Loucy (cell line): ENCODE data around the gene RNF40.

Experiments used
- H2AFZ ChIP-seq: fragments of 200-600 bp; sonication (generic); 2 replicates; pipeline ENCODE4 v1.6.0; 2016; ENCODE audit warnings: antibody characterized with exemption, mild to moderate bottlenecking, low read length, moderate library complexity
- H3F3A ChIP-seq: fragments of 200-600 bp; 2 replicates; pipeline ENCODE4 v1.6.0; 2016; ENCODE audit warnings: antibody characterized with exemption, low read depth, mild to moderate bottlenecking
- H3K27me3 ChIP-seq: fragments of 200-600 bp; sonication (generic); 2 replicates; pipeline ENCODE4 v1.6.1; 2014; ENCODE audit warnings: low read length, mild to moderate bottlenecking; ENCODE audit not compliant: insufficient read depth, poor library complexity, severe bottlenecking
- H3K36me3 ChIP-seq: fragments of 200-600 bp; sonication (generic); 2 replicates; pipeline ENCODE4 v1.6.1; 2016; ENCODE audit warnings: low read length; ENCODE audit not compliant: insufficient read depth
- H3K4me1 ChIP-seq: fragments of 200-600 bp; sonication (generic); 2 replicates; pipeline ENCODE4 v1.5.1; 2014; ENCODE audit warnings: low read length, mild to moderate bottlenecking; ENCODE audit not compliant: insufficient read depth, poor library complexity, severe bottlenecking
- H3K4me2 ChIP-seq: fragments of 200-600 bp; sonication (generic); 2 replicates; pipeline ENCODE4 v1.6.0; 2014; ENCODE audit warnings: antibody characterized with exemption, low read length, low read depth, mild to moderate bottlenecking; ENCODE audit not compliant: poor library complexity, severe bottlenecking
- H3K4me3 ChIP-seq: fragments of 200-600 bp; sonication (generic); 2 replicates; pipeline ENCODE4 v1.5.1; 2014; ENCODE audit warnings: low read length, mild to moderate bottlenecking, mixed read lengths; ENCODE audit not compliant: poor library complexity, severe bottlenecking
- H3K79me2 ChIP-seq: fragments of 200-600 bp; sonication (generic); 2 replicates; pipeline ENCODE4 v1.6.1; 2014; ENCODE audit warnings: low read length; ENCODE audit not compliant: insufficient read depth
- H3K9ac ChIP-seq: fragments of 200-600 bp; sonication (generic); 2 replicates; pipeline ENCODE4 v1.6.0; 2014; ENCODE audit warnings: mild to moderate bottlenecking, low read depth, low read length, moderate library complexity; ENCODE audit not compliant: poor library complexity, severe bottlenecking
- H3K9me2 ChIP-seq: fragments of 200-600 bp; sonication (generic); replicated peaks from 2 replicates; pipeline ENCODE4 v1.6.1; 2016; ENCODE audit warnings: low read depth, low read length, mixed read lengths
- H3K9me3 ChIP-seq: fragments of 200-600 bp; sonication (generic); 2 replicates; pipeline ENCODE4 v1.6.1; 2014; ENCODE audit warnings: mild to moderate bottlenecking, antibody characterized with exemption, low read length, low read depth; ENCODE audit not compliant: insufficient read depth
- H4K20me1 ChIP-seq: fragments of 200-600 bp; sonication (generic); 2 replicates; pipeline ENCODE4 v1.6.0; 2014; ENCODE audit warnings: antibody characterized with exemption, low read length, mild to moderate bottlenecking; ENCODE audit not compliant: insufficient read depth, poor library complexity, severe bottlenecking
- EZH2phosphoT487 ChIP-seq: fragments of 200-600 bp; IDR thresholded peaks from 2 replicates; pipeline ENCODE4 v1.6.1; 2018; ENCODE audit warnings: antibody characterized with exemption, mild to moderate bottlenecking, moderate library complexity, borderline replicate concordance
- TF ChIP-seq, protein P1 (sequence below): fragments of 200-600 bp; sonication (generic); conservative IDR thresholded peaks from 2 replicates; pipeline ENCODE4 v1.5.1; 2014; ENCODE audit warnings: mild to moderate bottlenecking, antibody characterized with exemption, low read length

The RNF40 gene

GRCh38 chr16:30775392-30776188 lies 13.5 kb downstream of the RNF40 start:
- Histone ChIP-seq H2AFZ (no peak overlapping the region), H3K9ac (no peak overlapping the region), H3K9me3 (no peaks in the 10 kb centered on the region), H3K27me3 (no peaks in the 10 kb centered on the region), H3K9me2 (no peaks in the 10 kb centered on the region), H3K36me3 (peaks cover 34% of the 10 kb centered on the region; the same call in 1 of the 2 replicates), H3K79me2 (no peaks in the 10 kb centered on the region), H3K4me1 (no peaks in the 10 kb centered on the region), H3K4me2 (no peak overlapping the region), H3F3A (no peaks in the 10 kb centered on the region), H4K20me1 (no peaks in the 10 kb centered on the region), H3K4me3 (no peak overlapping the region)
- TF ChIP-seq, protein P1, sequence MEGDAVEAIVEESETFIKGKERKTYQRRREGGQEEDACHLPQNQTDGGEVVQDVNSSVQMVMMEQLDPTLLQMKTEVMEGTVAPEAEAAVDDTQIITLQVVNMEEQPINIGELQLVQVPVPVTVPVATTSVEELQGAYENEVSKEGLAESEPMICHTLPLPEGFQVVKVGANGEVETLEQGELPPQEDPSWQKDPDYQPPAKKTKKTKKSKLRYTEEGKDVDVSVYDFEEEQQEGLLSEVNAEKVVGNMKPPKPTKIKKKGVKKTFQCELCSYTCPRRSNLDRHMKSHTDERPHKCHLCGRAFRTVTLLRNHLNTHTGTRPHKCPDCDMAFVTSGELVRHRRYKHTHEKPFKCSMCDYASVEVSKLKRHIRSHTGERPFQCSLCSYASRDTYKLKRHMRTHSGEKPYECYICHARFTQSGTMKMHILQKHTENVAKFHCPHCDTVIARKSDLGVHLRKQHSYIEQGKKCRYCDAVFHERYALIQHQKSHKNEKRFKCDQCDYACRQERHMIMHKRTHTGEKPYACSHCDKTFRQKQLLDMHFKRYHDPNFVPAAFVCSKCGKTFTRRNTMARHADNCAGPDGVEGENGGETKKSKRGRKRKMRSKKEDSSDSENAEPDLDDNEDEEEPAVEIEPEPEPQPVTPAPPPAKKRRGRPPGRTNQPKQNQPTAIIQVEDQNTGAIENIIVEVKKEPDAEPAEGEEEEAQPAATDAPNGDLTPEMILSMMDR: no peak

DNA sequence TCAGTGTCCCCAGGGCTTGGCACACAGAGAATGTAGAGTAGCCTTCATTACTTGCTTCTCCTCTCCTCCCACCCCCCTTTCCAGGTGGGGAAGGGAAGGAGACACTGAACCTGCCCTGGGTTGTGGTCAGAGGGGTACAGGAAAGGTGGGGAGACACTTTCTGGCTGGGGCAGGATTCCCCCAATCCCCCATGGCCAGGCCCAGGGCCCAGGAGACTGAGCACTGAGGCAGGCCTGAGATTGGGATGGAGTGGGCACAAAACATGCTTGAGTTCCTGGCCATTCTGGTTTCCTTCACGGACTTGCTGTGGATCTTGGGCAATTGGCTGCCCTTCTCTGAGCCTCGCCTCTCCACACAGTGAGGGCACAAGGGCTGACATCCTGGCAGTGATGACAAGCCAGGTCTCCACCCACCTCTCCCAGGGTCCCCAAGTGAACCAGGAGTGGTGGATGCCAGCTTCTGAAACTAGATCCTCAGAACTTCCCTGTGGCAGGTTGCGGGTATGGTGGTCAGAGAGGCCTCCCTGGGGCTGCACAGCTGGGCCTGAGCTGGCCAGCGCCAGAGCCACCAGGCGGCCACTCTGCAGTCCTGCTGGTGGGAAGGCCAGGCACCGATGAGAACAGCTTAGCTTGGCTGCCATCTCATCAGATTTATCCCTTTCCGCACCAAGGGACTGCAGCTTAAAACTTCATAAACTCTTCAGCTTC lies 15.6 kb downstream of the RNF40 start:
- H4K20me1 ChIP-seq: no peaks in the 10 kb centered on the region
- H3K27me3 ChIP-seq: no peaks in the 10 kb centered on the region
- no peak overlapping the region for H2AFZ ChIP-seq
- TF ChIP-seq EZH2phosphoT487: no peak
- TF ChIP-seq, protein P1: no peak
- no peaks in the 10 kb centered on the region for H3F3A ChIP-seq
- no peak overlapping the region for H3K4me2 ChIP-seq
- H3K36me3 ChIP-seq: peaks cover 21% of the 10 kb centered on the region; the same call in 1 of the 2 replicates
- no peak overlapping the region for H3K9ac ChIP-seq
- H3K79me2 ChIP-seq: no peaks in the 10 kb centered on the region
- H3K9me3 ChIP-seq: no peaks in the 10 kb centered on the region
- no peak overlapping the region for H3K4me3 ChIP-seq
- no peaks in the 10 kb centered on the region for H3K4me1 ChIP-seq
- H3K9me2 ChIP-seq: no peaks in the 10 kb centered on the region

GRCh38 chr16:30778549-30779244 lies 16.6 kb downstream of the RNF40 start:
- Histone ChIP-seq H3K4me2 (no peak overlapping the region), H3K9me3 (no peaks in the 10 kb centered on the region), H3K36me3 (peaks cover 23% of the 10 kb centered on the region; the same call in 1 of the 2 replicates), H3K27me3 (no peaks in the 10 kb centered on the region), H3K79me2 (no peaks in the 10 kb centered on the region), H3K9ac (no peak overlapping the region), H4K20me1 (no peaks in the 10 kb centered on the region), H3F3A (no peaks in the 10 kb centered on the region), H3K4me1 (no peaks in the 10 kb centered on the region), H3K9me2 (no peaks in the 10 kb centered on the region), H3K4me3 (no peak overlapping the region), H2AFZ (no peak overlapping the region)
- TF ChIP-seq EZH2phosphoT487: no peak
